ENCODE results near the gene NME8. TPM values are rescaled to one million over a fixed set of nuclear protein-coding genes. Genes with fewer than 3 reads are reported as not detected.

Gene NME8
- total RNA-seq, 1 donor from 2014 or later: not detected

GRCh38 chr7:37927773-37928444 lies 79.5 kb downstream of the NME8 start:
- no peak for DNase-seq
- ATAC-seq: no peak
- intact Hi-C loops (cut with micrococcal nuclease): no loop called here

DNA sequence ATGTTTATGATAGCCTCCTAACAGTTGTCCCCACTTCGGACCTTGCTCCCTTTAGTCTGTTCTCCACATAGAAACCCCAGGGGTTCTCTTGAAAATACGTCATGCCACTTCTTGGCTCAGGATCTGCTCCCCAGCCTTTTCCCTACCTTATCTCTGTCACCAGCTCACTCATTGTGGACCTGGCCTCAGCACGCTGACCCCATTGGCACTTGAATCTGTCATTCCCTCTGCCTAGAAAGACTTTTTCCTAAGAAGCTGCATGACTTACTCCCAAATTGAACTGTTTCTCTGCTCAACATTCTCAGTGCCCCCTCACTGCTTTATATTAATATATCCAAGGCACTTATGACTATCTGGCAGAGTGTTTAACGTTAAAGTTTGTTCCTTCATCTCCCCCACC lies 80.5 kb downstream of the NME8 start:
- ATAC-seq: peak; percentile 43
- DNase-seq: no peak
- intact Hi-C loops (cut with micrococcal nuclease): no loop called here

- DNase-seq (no peak), ATAC-seq (no peak)
- intact Hi-C loops (cut with micrococcal nuclease): no loop called here
These were observed 82.0 kb downstream of the NME8 start for GRCh38 chr7:37930226-37930948.

GRCh38 chr7:37932543-37932942 lies 84.1 kb downstream of the NME8 start:
- DNase-seq (no peak), ATAC-seq (no peak)
- intact Hi-C loops (cut with micrococcal nuclease): no loop called here

- ATAC-seq (no peak), DNase-seq (no peak)
- intact Hi-C loops (cut with micrococcal nuclease): no loop called here
These were observed 84.7 kb downstream of the NME8 start for GRCh38 chr7:37933018-37933566.

DNA sequence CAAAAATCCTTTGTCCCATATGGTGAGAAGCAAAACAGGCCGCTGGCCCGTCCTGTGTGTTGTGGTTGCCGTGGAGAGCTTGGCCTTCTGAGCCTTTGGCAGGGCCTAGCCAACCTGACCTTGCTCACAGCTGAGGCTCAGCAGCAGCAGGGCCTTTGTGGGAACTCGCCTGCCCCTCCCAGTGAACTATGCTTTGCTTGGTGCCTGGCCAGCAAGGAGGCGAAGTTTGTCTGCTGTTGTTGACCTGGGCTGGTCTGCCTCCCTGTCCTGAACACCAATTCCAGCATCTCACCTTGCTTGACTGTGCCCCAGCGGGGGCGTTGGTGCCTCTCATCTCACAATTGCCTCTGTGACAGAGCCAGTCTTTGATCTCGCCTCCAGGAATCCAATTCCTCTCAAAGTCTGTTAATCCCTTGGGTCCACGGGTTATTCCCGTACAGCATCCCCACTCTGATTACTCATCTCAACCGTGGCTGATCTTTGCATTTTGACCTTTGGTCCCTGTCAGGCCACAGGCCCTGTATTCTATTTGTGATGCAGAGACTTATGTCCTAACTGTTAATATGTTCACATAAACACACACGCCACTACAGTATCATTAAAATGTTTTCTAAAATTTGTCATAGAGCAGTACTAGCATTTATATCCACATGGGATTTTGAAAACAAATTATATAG lies 94.7 kb downstream of the NME8 start:
- intact Hi-C loops (cut with micrococcal nuclease): no loop called here
- DNase-seq: peak; percentile 89
- ATAC-seq: peak; percentile 97

- intact Hi-C loops (cut with micrococcal nuclease): no loop called here
- DNase-seq (peak; percentile 38), ATAC-seq (peak; percentile 25)
These were observed 95.7 kb downstream of the NME8 start for GRCh38 chr7:37943905-37944736.

DNA sequence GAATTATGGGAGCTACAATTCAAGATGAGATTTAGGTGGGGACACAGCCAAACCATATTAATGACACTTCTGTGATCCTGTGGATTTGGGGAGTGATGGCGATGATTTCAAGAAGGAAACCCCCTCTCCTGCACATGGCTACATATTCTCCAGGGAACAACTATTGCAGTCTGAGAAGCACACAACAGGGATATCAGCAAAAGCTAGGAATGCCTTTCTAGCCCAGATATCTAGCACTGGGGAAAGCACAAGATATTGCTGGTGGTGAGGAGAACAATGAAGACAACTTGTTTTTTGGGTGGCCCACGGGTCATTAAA lies 96.3 kb downstream of the NME8 start:
- ATAC-seq: no peak

GRCh38 chr7:37945336-37945735 lies 96.9 kb downstream of the NME8 start:
- ATAC-seq: no peak
- intact Hi-C loops (cut with micrococcal nuclease): no loop called here
- no peak for DNase-seq

More for the DNA sequence above, 96.3 kb downstream of the NME8 start:
- intact Hi-C loops (cut with micrococcal nuclease): no loop called here
- no peak for DNase-seq

- DNase-seq (no peak), ATAC-seq (peak; percentile 65)
- intact Hi-C loops (cut with micrococcal nuclease): no loop called here
These were observed 98.9 kb downstream of the NME8 start for GRCh38 chr7:37947138-37947940.

DNA sequence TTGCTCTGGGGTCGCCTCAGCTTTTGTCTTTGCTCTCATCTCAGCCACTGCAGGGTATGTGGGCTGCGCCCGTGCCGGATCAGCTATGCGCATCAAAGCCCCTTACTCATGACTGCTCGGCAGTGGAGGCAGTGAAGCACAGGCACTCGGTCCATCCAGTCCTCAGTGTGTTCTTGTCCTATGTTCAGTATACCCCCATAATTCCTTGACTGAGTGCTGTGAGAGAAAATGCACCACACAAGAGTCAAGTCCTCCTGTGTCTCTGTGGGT lies 99.5 kb downstream of the NME8 start:
- intact Hi-C loops (cut with micrococcal nuclease): no loop called here
- ATAC-seq (no peak), DNase-seq (no peak)

Other genes starting within 250 kb of the NME8 start
- gene GPR141, start 164.8 kb upstream of the NME8 start, total RNA-seq: 0.64 TPM
- 1.0 TPM for gene SFRP4, start 68.2 kb downstream of the NME8 start, total RNA-seq
- 36.7 TPM for gene EPDR1, start 72.0 kb downstream of the NME8 start, total RNA-seq

Data from left ventricle myocardium superior (tissue), 1 donor.